Measurements from ENCODE around the gene CFAP221.

DNA sequence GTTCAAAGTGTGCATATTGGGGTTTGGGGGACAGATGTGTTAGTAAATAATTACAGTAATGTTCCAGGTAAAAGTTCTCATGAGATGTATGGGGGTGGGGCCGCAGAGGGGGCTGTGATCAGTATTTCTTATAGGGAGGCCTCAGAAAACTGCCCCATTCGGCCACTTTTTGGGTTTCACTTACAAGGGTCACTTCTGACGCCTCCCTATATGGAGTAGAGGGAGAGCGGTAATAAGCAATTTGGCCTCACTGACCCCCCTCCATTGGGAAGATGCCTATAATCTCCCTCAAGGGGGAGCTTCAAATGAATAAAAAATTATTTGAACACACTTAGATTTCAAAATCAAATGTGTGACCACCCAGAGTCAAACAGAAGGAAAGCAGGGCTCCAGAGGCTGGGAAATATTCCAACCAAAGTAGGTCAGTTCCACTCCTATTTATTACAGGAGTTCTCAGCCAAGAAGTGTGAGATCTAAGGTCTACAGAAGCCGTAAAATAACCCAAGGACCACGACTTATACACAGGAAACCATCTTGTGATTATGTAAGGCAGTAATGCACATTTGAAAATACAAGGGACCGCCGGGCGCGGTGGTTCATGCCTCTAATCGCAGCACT is 22.7 kb upstream of the CFAP221 start:
- TF ChIP-seq, protein P1, sequence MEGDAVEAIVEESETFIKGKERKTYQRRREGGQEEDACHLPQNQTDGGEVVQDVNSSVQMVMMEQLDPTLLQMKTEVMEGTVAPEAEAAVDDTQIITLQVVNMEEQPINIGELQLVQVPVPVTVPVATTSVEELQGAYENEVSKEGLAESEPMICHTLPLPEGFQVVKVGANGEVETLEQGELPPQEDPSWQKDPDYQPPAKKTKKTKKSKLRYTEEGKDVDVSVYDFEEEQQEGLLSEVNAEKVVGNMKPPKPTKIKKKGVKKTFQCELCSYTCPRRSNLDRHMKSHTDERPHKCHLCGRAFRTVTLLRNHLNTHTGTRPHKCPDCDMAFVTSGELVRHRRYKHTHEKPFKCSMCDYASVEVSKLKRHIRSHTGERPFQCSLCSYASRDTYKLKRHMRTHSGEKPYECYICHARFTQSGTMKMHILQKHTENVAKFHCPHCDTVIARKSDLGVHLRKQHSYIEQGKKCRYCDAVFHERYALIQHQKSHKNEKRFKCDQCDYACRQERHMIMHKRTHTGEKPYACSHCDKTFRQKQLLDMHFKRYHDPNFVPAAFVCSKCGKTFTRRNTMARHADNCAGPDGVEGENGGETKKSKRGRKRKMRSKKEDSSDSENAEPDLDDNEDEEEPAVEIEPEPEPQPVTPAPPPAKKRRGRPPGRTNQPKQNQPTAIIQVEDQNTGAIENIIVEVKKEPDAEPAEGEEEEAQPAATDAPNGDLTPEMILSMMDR (conservative IDR thresholded peaks at IDR 0.05; ENCODE audit: low read length) = no peak
- TF ChIP-seq EZH2phosphoT487 (IDR thresholded peaks at IDR 0.05; ENCODE audit: borderline replicate concordance, low read depth, low read length) = no peak
